ENCODE data around the gene GNB2.
"Not testable (repeated sequence)": the region's sequence is repeated elsewhere in the genome, so short reads cannot be mapped to it uniquely, and the experiment has no call there.

GNB2 gene

DNA sequence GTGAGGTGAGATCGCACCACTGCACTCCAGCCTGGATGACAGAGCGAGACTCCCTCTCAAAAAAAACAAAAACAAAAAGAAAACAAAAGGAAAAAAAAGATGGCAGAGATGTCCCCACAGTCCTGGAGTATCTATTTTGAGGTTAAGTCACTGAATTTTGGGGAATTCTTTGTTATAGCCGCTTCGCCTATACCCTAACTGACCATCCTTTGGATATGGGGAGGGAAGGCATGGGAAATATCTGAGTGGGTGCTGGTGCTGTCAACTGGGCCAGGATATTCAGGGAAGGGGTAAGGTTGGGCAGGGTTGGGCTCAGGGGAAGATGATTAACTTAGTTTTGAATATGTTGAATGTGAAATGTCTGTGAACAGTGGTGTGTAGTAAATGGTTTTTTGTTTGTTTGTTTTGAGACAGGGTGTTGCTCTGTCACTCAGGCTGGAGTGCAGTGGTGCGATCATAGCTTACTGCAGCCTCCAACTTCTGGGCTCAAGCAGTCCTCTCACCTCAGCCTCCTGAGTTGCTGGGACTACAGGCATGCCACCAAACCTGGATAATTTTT, 8.3 kb upstream of the GNB2 start:
- no peak for DNase-seq

- no peak for DNase-seq
These were observed 6.0 kb upstream of the GNB2 start for GRCh38 chr7:100667331-100668068.

DNA sequence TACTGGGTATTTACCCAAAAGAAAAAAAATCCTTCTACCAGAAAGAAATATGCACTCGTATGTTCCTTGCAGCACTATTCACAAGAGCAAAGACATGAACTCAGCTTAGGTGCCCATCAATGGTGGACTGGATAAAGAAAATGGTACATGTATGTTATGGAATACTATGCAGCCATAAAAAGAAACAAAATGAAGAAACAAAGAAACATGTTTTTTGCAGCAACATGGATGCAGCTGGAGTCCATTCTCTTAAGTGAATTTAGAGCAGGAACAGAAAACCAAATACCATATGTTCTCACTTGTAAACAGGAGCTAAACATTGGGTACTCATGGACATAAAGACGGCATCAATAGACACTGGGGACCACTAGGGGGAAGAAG, 5.5 kb upstream of the GNB2 start:
- DNase-seq: no peak

- not testable (repeated sequence) for DNase-seq
These were observed 4.4 kb upstream of the GNB2 start for GRCh38 chr7:100669106-100669505.

- no peak for DNase-seq
These were observed 3.5 kb upstream of the GNB2 start for GRCh38 chr7:100670074-100670473.

- no peak for DNase-seq
These were observed 1.9 kb upstream of the GNB2 start for GRCh38 chr7:100671353-100672327.

GRCh38 chr7:100673942-100674410, 436 bp downstream of the GNB2 start:
- DNase-seq: no peak

DNA sequence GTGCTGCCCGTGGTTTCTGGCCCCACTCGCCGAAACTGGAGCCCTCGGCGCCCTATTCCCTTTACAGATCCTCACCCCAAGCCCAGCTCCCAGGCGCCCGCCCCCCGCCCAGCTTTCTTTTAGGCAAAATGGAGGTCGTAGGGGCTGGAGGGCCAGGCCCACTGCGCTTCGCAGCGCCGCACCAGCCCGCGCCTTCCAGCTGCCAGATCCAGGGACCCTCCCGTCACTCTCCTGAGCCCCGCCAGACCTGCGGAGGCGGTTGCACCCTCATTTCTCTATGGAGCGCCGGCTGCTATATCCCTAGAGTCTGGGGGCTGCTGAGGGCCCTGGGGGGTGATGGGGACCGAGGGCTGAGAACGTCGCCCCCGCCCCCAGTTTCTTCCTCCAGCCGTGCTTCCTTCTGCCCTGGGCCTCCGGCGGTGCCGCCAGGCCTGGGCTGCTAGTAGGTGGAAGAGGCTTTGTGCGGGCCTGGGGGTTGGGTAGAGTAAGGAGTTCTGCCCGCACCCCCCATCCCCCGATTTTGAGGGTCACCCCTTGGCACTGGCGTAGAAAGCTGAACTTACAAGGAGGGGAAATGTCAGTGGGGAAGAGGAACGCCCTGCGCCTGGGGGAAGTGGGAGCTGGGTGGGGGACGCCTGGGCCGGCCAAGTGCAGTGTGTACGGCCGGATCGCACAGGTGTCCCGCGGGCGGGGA, 1.0 kb downstream of the GNB2 start:
- no peak for DNase-seq

GRCh38 chr7:100675105-100675451, 1.5 kb downstream of the GNB2 start:
- no peak for DNase-seq

DNA sequence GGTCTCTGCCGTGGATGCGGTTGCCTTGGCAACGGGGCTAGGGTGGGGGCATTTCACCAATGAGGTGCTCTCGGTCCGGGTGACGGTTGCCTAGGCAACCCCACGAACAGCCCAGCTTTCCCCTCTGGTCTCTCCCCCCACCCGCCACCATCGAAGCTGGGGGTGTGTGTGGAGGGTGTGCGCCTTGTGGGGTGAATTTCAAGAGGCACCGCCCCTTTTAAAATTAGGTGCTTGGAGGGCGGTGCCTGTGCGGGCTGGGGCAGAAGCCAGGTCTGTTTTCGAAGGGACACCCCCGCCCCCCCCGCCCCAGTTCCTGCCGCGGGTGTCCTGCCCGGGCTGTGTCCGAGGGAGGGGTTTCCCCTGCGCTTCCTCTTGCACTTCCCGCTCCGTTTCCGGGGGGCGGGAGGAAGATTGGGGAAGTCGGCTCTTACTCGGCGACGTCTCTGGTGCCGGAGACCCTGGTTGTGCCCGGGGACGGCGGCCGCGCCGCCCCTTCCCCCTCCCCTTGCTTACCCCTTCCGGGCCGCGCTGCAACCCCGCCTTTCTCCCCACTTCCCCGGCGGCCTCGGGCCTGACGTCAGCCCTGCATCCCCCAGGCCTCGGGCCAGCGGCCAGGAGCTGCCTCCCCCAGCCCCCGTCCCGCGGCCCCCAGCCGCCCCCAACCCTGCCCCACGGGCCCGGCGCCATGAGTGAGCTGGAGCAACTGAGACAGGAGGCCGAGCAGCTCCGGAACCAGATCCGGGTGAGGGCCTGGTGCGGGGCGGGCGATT, 2.2 kb downstream of the GNB2 start:
- peak; percentile 68 for DNase-seq

DNA sequence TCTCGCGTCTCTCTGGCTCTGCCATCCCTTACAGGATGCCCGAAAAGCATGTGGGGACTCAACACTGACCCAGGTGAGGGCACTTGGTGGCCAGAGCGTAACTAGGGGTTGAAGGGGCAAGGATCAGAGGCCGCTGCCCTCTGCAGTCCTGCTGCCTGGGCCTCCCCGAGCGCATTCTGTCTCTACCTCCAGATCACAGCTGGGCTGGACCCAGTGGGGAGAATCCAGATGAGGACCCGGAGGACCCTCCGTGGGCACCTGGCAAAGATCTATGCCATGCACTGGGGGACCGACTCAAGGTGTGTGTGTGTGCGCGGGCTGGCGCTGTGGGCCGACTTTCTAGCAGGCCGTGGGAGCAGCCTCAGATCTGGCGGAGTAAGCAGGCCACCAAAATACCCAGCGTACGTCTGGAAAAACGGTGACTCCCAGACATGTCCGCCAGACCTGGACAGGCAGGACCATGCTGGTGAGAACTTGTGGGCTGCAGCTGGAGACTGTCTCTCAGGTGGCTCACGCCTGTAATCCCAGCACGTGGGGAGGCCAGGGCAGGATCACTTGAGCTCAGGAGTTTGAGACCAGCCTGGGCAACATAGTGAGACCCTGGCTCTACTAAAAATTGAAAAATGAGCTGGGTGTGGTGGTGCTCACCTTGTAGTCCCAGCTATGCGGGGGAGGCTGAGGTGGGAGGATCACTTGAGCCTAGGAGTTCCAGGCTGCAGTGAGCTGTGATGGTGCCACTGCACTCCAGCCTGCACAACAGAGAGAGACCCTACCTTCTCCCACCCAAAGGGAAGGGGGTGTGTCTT, 3.2 kb downstream of the GNB2 start:
- DNase-seq: no peak

GRCh38 chr7:100677308-100678267, 4.0 kb downstream of the GNB2 start:
- DNase-seq: no peak

DNA sequence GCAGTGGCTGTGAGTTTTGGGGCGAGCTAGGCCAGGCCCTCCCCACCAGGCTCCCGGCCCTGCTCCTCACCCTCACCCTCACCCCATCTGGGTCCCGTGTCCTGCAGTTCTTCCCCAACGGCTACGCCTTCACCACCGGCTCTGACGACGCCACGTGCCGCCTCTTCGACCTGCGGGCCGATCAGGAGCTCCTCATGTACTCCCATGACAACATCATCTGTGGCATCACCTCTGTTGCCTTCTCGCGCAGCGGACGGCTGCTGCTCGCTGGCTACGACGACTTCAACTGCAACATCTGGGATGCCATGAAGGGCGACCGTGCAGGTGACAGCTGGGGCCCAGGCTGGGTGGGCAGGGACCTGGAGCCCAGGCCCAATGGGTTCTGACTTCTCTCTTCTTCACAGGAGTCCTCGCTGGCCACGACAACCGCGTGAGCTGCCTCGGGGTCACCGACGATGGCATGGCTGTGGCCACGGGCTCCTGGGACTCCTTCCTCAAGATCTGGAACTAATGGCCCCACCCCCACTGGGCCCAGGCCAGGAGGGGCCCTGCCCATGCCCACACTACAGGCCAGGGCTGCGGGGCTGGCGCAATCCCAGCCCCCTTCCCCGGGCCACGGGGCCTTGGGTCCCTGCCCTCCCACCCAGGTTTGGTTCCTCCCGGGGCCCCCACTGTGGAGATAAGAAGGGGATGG, 4.9 kb downstream of the GNB2 start:
- DNase-seq: no peak

- no peak for DNase-seq
These were observed 5.8 kb downstream of the GNB2 start for GRCh38 chr7:100679129-100679926.

DNA sequence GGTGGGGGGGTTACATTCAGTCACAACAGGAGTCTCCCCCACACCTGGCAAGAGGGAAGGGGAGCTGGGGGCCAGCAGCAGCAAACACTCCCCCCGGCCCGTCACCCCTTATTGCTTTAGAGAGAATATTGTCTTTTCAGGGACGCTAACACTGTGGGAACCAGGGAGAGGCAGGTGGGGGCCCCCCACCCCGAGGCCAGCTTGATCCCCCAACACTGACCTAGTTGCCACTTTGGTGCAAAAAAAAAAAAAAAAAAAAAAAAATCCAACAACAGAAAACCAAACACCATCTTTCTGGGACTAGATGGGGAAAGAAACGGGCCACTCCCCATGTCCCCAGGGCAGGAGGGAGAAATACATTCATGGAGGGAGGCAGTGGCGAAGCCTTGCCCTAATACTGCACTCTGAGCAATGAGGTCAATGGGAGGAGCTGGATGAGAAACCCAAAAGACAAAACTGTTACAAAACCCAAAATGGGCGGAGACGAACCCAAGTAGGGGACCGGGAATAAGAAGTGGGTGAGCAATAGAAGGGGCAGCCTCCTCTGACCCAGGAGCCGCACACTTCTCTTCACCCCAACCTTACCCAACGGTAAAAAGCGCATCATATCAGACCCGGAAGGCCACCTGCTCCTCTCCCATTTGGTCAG, 6.5 kb downstream of the GNB2 start:
- no peak for DNase-seq

DNA sequence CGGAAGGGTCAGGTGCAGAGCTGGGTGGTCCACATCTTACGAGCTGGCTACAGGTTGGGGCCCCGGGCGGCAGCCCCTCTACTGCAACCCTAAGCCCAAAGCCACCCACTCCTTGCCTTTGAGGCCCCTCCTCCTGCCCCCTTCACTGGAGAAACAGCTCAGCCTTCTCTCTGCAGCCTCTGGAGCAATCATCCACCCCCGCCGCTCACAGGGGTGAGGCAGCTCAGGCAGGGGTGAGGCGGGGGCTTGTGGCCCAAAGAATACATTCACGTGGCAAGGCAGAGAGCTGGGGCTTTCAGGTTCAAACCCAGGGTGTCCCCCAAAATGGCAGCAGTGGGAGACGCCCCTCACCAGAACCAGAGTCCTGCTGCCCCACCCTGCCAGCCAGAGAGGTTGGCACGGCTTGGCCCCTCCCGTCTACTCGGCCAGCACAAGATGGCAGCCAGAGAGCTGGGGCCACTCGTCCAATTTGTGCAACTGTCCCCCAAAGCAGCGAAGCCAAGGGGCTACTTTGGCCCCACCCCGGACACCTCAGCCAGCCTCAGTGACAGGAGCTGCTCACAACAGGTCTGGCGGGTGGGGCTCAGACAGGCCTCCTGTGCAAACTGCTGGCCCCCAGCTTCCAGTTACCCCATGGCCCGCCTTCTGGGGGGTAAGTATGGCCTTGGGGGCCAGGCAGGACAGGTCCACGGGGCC, 7.2 kb downstream of the GNB2 start:
- no peak for DNase-seq

- no peak for DNase-seq
These were observed 8.1 kb downstream of the GNB2 start for GRCh38 chr7:100681491-100682227.

Data from fibroblast of skin of right quadriceps (primary cell).